Sigmoid colon (tissue), 7 donors: ENCODE data around the gene PRSS2. TPM values are rescaled to one million over a fixed set of nuclear protein-coding genes. Genes with fewer than 3 reads are reported as not detected.
"Not testable (repeated sequence)": the region's sequence is repeated elsewhere in the genome, so short reads cannot be mapped to it uniquely, and the experiment has no call there.

ENCODE experiments used
- DNase-seq: peaks from one replicate; pipeline ENCODE4 v3.0.0-alpha.2; 2019
- H3K27ac ChIP-seq, 4 donors: fragments of 200-600 bp; sonication (generic); one replicate each; pipeline ENCODE4 v1.5.1; 2016 to 2019; ENCODE audit warnings: mild to moderate bottlenecking in 1 of 4
- H3K27me3 ChIP-seq, 3 donors: fragments of 200-600 bp; sonication (generic); one replicate each; pipeline ENCODE4 v1.5.1; 2019; ENCODE audit warnings: mild to moderate bottlenecking in 1 of 3
- H3K36me3 ChIP-seq, 4 donors: fragments of 200-600 bp; sonication (generic); one replicate each; pipeline ENCODE4 v1.5.1; 2016 to 2019
- H3K4me1 ChIP-seq, 4 donors: fragments of 200-600 bp; sonication (generic); one replicate each; pipeline ENCODE4 v1.5.1; 2017 to 2019
- H3K4me3 ChIP-seq, 4 donors: fragments of 200-600 bp; sonication (generic); one replicate each; pipeline ENCODE4 v1.5.1; 2017 to 2019; ENCODE audit warnings: mild to moderate bottlenecking in 2 of 4, moderate library complexity in 1 of 4
- H3K9me3 ChIP-seq, 4 donors: fragments of 200-600 bp in 3 of 4; sonication (generic) in 3 of 4; one replicate each; pipeline versions ENCODE4 v1.5.1 to v1.6.1; 2013 to 2019
- EP300 ChIP-seq, 4 donors: sonication (generic); formaldehyde crosslinking; IDR thresholded peaks; one replicate each; pipeline ENCODE4 v1.6.1; 2017; ENCODE audit warnings: antibody characterized with exemption in 4 of 4
- POLR2A ChIP-seq, 2 donors: fragments of 450-650 bp; IDR thresholded peaks; one replicate each; pipeline ENCODE4 v1.6.1; 2016; ENCODE audit warnings: antibody characterized with exemption in 2 of 2, mild to moderate bottlenecking in 2 of 2, moderate library complexity in 2 of 2
- POLR2AphosphoS5 ChIP-seq, 4 donors: sonication (generic); formaldehyde crosslinking; IDR thresholded peaks; one replicate each; pipeline ENCODE4 v1.6.1; 2017; ENCODE audit warnings: antibody characterized with exemption in 4 of 4
- WGBS, 2 donors: extraction: QIAGEN DNeasy Blood & Tissue Kit; methylation state at CpG; one replicate each; pipeline ENCODE4 v1.1.7; 2013; 5-methylcytosine and 5-hydroxymethylcytosine counted together
- intact Hi-C: fragments of 100-400 bp; cut with DNase I; formaldehyde crosslinking; loops from one replicate; pipeline ENCODE4 v1.15.1; 2023
- polyA plus RNA-seq, 3 donors: library from polyadenylated mRNA; stranded (reverse); fragments of 200-250 nt; gene quantifications; one replicate each; pipeline ENCODE4 v1.2.3, GENCODE V29; 2013
- total RNA-seq, 4 donors: library from RNA; depleted of rRNA; stranded (reverse); fragments of >200 nt; gene quantifications; one replicate each; pipeline ENCODE4 v1.1.0, GENCODE V29; 2016
- TF ChIP-seq, protein P1 (sequence below), 4 experiments: fragments of 450-650 bp in 3 of 4; fragments of 200-600 bp in 1 of 4; IDR thresholded peaks; one replicate each; pipeline ENCODE4 v1.5.1; 2016 to 2019; ENCODE audit warnings: antibody characterized with exemption in 4 of 4, mild to moderate bottlenecking in 3 of 4, moderate library complexity in 2 of 4
- donor health status: healthy with polysubstance abuse.
- donor health status: Bipolar disorder and iron deficiency.
- donor health status: healthy.

PRSS2 gene
- total and polyA plus RNA-seq, 7 donors: 1.4 to 30.0 (median 3.0) TPM; not detected in 4

DNA sequence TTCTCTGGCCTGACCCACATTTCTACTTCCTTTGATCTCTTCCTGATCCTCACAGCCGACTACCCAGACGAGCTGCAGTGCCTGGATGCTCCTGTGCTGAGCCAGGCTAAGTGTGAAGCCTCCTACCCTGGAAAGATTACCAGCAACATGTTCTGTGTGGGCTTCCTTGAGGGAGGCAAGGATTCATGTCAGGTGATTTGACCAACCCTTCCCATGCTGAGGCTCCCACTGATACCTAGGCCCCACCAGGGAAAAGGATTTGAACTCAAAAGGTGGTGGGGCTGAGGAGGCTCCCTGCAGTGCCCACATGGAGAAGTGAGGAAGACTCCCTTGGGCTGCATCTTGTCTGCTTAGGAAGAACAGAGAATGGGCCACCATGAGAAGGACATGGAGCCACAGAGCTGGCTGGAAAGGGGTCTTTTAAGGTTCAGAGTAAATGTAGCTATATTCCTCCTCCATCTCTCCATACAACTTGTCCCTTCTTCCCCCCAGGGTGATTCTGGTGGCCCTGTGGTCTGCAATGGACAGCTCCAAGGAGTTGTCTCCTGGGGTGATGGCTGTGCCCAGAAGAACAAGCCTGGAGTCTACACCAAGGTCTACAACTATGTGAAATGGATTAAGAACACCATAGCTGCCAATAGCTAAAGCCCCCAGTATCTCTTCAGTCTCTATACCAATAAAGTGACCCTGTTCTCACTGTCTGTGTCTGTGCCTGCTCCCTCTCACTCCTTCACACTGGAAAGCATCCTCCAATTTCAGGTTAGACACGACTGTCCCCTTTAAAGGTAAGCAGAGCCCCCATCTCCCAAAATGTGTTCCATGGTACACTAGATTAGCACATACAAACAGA is 18.2 kb upstream of the PRSS2 start:
- TF ChIP-seq EP300 (IDR thresholded peaks at IDR 0.05) (no peak), POLR2A (IDR thresholded peaks at IDR 0.05) (no peak), POLR2AphosphoS5 (IDR thresholded peaks at IDR 0.05) (no peak)
- TF ChIP-seq, protein P1, sequence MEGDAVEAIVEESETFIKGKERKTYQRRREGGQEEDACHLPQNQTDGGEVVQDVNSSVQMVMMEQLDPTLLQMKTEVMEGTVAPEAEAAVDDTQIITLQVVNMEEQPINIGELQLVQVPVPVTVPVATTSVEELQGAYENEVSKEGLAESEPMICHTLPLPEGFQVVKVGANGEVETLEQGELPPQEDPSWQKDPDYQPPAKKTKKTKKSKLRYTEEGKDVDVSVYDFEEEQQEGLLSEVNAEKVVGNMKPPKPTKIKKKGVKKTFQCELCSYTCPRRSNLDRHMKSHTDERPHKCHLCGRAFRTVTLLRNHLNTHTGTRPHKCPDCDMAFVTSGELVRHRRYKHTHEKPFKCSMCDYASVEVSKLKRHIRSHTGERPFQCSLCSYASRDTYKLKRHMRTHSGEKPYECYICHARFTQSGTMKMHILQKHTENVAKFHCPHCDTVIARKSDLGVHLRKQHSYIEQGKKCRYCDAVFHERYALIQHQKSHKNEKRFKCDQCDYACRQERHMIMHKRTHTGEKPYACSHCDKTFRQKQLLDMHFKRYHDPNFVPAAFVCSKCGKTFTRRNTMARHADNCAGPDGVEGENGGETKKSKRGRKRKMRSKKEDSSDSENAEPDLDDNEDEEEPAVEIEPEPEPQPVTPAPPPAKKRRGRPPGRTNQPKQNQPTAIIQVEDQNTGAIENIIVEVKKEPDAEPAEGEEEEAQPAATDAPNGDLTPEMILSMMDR (IDR thresholded peaks at IDR 0.05): no peak
- Histone ChIP-seq H3K4me1 (no peaks in the 10 kb centered on the region), H3K27ac (no peak overlapping the region), H3K27me3 (no peaks in the 10 kb centered on the region), H3K9me3 (no peaks in the 10 kb centered on the region), H3K4me3 (no peak overlapping the region), H3K36me3 (no peaks in the 10 kb centered on the region)
- no peak for DNase-seq
- 70 to 71% methylated on average over 3 of the region's 3 CpGs for WGBS, 2 donors
- intact Hi-C loops: no loop called here

DNA sequence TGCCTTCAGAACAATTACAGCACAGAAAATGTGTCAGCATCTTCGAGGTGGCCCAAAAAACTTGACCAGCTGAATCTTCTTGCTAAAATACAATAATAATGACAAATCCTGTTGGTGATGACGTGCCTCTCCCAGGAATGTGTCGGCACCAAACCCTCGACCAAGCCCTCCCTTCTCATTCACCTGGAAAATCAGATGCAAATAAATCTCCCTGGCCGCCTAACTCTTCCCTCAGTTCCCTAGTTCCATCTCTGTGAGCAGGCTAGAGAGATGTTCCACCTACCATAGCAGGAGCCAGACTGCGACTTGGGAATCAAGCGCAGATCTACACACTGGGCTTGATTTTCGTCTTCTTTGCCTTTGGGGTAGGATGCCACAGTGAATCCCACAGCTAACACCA is 17.4 kb upstream of the PRSS2 start:
- intact Hi-C loops: no loop called here
- TF ChIP-seq POLR2A (IDR thresholded peaks at IDR 0.05) (no peak), POLR2AphosphoS5 (IDR thresholded peaks at IDR 0.05) (no peak), EP300 (IDR thresholded peaks at IDR 0.05) (no peak)
- TF ChIP-seq, protein P1 (IDR thresholded peaks at IDR 0.05): no peak
- no peak overlapping the region for H3K4me3 ChIP-seq
- H3K4me1 ChIP-seq: no peaks in the 10 kb centered on the region
- H3K9me3 ChIP-seq: no peaks in the 10 kb centered on the region
- no peak overlapping the region for H3K27ac ChIP-seq
- WGBS, 2 donors: 62 to 73% methylated on average over 8 of the region's 8 CpGs
- no peak for DNase-seq
- H3K27me3 ChIP-seq: no peaks in the 10 kb centered on the region
- H3K36me3 ChIP-seq: no peaks in the 10 kb centered on the region

DNA sequence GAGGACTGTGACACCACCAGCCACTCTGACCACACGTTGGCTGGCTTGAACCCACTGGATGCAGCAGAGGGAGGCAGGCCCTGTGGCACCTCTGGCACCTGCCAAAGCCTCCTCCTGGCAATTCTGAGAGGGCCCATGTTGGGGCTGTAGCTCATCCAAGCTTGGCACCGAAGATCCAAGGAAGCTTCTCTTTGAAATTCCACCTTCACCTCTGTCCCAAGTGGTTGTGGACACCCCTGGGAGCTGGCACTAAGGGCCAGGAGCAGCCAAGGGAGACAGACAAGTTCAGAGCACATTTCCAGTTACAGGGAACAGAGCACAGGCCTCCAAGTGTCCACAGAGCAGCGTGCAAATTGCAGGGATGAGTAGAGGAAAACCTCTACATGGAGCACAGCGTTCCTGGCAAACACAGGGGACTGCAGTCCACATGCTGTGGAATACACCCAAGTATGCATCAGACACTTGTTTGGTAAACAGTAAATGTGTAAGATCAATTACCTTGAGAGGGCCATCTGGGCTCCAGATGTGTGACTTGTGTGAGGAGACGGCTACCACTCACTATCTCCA is 16.8 kb upstream of the PRSS2 start:
- intact Hi-C loops, H3K27me3 ChIP-seq, H3K36me3 ChIP-seq, H3K27ac ChIP-seq, H3K9me3 ChIP-seq, H3K4me3 ChIP-seq, H3K4me1 ChIP-seq, DNase-seq: not testable (repeated sequence)
- WGBS, 2 donors: 58 to 59% methylated on average over 5 of the region's 5 CpGs

DNA sequence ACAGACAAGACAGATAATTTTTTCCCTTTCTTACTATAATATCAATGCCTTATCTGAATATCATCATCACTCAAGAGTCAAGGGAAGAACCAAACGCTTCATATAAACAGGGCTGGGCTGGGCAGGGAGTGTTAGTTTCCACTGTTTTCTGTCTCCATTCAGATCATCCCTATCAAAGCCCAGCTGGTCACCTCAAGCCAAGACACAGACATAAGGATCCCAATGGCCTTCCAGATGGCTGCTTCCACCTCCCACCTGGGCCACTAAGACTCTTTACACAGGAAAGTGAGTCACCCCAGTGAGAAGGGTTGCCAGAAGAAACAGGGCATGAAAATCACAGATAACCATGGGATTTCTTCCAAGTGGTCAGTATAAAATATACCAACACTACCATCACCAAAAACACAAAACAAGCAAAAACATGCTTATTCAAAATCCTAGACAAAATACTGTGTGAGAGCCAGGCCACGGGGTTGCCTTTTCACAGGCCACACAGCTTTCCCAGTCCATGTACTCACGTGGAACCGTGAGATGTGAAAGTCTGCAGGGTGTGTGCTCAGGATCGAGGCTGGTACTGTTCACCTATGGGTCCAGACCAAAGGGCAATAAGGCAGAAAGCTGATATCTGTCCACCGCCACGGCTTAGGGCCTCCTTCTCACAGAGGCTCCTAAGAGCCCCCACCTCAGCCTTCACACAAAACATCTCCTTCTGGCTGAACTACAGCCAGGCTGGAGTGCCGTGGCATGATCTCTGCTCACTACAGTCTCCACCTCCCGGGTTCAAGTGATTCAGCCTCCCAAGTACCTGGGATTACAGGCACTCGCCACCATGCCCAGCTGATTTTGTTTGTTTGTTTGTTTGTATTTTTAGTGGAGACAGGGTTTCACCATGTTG is 15.8 kb upstream of the PRSS2 start:
- H3K27me3 ChIP-seq: no peaks in the 10 kb centered on the region
- intact Hi-C loops: no loop called here
- WGBS, 2 donors: 73% methylated on average over 10 of the region's 10 CpGs
- TF ChIP-seq, protein P1 (IDR thresholded peaks at IDR 0.05): no peak
- TF ChIP-seq EP300 (IDR thresholded peaks at IDR 0.05) (no peak), POLR2A (IDR thresholded peaks at IDR 0.05) (no peak), POLR2AphosphoS5 (IDR thresholded peaks at IDR 0.05) (no peak)
- no peak overlapping the region for H3K27ac ChIP-seq
- no peaks in the 10 kb centered on the region for H3K9me3 ChIP-seq
- no peaks in the 10 kb centered on the region for H3K4me1 ChIP-seq
- no peak overlapping the region for H3K4me3 ChIP-seq
- no peaks in the 10 kb centered on the region for H3K36me3 ChIP-seq
- no peak for DNase-seq

DNA sequence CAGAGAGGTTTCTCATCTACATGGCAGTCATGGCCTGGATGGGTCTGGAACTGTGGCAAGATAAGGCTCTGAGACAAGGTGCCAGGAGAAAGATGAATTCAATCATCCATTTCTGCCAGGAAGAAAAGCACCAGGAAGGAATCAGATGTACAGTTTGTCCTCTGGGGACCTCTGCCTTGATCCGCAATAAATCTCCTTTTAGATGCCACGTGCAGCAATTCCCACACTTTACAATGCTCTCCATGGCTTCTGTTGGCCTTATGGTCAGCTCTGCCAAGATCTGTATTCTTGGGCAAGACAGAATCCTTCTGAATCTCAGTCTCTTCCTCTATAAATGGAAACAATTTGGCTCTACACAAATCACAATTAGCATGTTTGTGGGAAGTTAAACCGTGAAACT is 12.5 kb upstream of the PRSS2 start:
- H3K9me3 ChIP-seq, H3K36me3 ChIP-seq, H3K27me3 ChIP-seq, H3K4me1 ChIP-seq, H3K4me3 ChIP-seq, H3K27ac ChIP-seq, DNase-seq, intact Hi-C loops: not testable (repeated sequence)
- WGBS, 2 donors: 73 to 74% methylated on average over 3 of the region's 3 CpGs
